Mononuclear cell (primary cell): Measurements from ENCODE around the gene SCARB1. TPM values are rescaled to one million over a fixed set of nuclear protein-coding genes. Genes with fewer than 3 reads are reported as not detected.

ENCODE experiments used
- H3K27me3 ChIP-seq: 2 replicates; pipeline ENCODE4 v1.6.0; 2011; ENCODE audit warnings: low read length, control low read depth; ENCODE audit not compliant: insufficient read depth
- H3K4me1 ChIP-seq: 2 replicates; pipeline ENCODE4 v1.5.1; 2011; ENCODE audit warnings: mild to moderate bottlenecking, low read length, control low read depth; ENCODE audit not compliant: insufficient read depth
- H3K4me3 ChIP-seq: 2 replicates; pipeline ENCODE4 v1.5.1; 2011; ENCODE audit warnings: mild to moderate bottlenecking, low read length, moderate library complexity
- H3K9me3 ChIP-seq: 2 replicates; pipeline ENCODE4 v1.5.1; 2011; ENCODE audit warnings: low read depth, mild to moderate bottlenecking, control low read depth, low read length
- total RNA-seq: library from RNA; depleted of rRNA; stranded (reverse); fragments of >200 nt; gene quantifications from one replicate; pipeline ENCODE4 v1.2.3, GENCODE V29; 2012

SCARB1 gene
- total RNA-seq, 1 donor, result 2.5 TPM

DNA sequence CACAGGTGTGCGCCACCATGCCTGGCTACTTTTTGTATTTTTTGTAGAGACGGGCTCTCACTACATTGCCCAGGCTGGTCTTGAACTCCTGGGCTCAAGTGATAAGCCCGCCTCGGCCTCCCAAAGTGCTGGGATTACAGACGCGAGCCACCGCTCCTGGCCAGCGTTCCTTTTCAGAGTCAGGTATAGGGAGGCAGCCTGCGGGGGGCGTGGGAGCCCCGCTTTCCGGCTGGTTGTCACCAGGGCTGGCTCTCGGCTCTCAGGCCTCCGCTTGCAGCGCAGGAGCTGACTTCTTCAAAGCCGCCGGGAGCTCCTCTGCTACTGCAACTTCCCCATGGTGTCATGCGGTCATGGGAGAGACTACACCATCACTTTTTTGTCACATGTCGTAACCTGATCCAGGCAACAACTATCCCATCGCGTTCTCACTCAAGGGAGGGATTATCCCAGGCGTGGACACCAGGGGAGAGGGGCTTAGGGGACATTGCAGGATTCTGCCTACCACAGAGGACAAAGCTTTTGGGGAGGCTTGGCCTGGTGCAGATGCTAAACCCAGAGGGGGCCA, 129.4 kb downstream of the SCARB1 start:
- Histone ChIP-seq H3K9me3 (no peaks in the 10 kb centered on the region), H3K27me3 (no peaks in the 10 kb centered on the region), H3K4me3 (no peak overlapping the region), H3K4me1 (peaks cover 44% of the 10 kb centered on the region)

- Histone ChIP-seq H3K4me3 (no peak overlapping the region), H3K9me3 (no peaks in the 10 kb centered on the region), H3K4me1 (peaks cover 49% of the 10 kb centered on the region), H3K27me3 (no peaks in the 10 kb centered on the region)
These were observed 130.6 kb downstream of the SCARB1 start for GRCh38 chr12:124733086-124733485.

GRCh38 chr12:124732275-124733075, 131.2 kb downstream of the SCARB1 start:
- H3K9me3 ChIP-seq, result no peaks in the 10 kb centered on the region
- no peak overlapping the region for H3K4me3 ChIP-seq
- peaks cover 54% of the 10 kb centered on the region for H3K4me1 ChIP-seq
- no peaks in the 10 kb centered on the region for H3K27me3 ChIP-seq

GRCh38 chr12:124731869-124732268, 131.8 kb downstream of the SCARB1 start:
- H3K9me3 ChIP-seq, result no peaks in the 10 kb centered on the region
- no peaks in the 10 kb centered on the region for H3K27me3 ChIP-seq
- H3K4me1 ChIP-seq, result peaks cover 54% of the 10 kb centered on the region
- H3K4me3 ChIP-seq, result no peak overlapping the region

DNA sequence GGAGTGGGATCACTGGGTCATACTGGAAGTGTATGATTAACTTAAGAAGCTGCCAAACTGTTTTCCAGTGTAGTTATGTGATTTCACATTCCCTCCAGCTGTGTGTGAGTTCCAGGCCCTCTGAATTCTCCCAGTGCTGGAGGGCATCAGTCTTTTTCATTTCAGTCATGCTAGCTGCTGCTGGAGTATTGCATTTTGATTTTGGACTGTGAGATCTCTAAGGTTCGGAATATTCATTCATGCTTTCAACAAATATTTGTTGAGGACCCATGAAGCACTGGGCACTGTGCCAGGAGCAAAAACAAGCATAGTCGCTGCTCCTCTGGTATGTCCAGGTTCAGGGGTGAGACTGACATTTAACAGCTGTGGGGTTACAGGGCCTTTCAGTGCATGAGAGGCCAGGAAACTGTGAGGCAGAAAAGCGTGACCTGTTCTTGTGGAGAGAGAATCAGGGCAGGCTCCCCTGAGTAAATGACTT, 133.2 kb downstream of the SCARB1 start:
- H3K4me1 ChIP-seq, result peaks cover 54% of the 10 kb centered on the region
- H3K27me3 ChIP-seq, result no peaks in the 10 kb centered on the region
- no peaks in the 10 kb centered on the region for H3K9me3 ChIP-seq
- H3K4me3 ChIP-seq, result no peak overlapping the region

DNA sequence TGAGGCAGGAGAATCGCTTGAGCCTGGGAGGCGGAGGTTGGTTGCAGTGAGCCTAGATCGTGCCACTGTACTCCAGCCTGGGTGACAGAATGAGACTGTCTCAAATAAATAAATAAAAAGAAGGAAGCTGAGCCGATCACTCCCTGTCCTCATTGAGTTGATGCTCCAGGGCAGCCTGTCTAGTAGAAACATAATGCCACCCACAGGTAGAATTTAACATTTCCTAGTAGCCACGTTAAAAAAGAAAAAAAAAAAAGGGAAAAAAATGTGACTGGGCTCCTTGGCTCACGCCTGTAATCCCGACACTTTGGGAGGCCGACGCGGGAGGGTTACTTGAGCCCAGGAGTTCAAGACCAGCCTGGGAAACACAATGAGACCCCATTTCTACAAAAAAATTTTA, 135.7 kb downstream of the SCARB1 start:
- H3K9me3 ChIP-seq, result no peaks in the 10 kb centered on the region
- peaks cover 31% of the 10 kb centered on the region for H3K4me1 ChIP-seq
- H3K27me3 ChIP-seq, result no peaks in the 10 kb centered on the region
- H3K4me3 ChIP-seq, result no peak overlapping the region

GRCh38 chr12:124727264-124727800, 136.3 kb downstream of the SCARB1 start:
- Histone ChIP-seq H3K27me3 (no peaks in the 10 kb centered on the region), H3K4me1 (peaks cover 28% of the 10 kb centered on the region), H3K4me3 (no peak overlapping the region), H3K9me3 (no peaks in the 10 kb centered on the region)

Other genes with a start within 250 kb of the SCARB1 start
- 2,055 TPM for gene UBC, start 50.8 kb upstream of the SCARB1 start, total RNA-seq
- 20.0 TPM for gene DHX37, start 125.3 kb upstream of the SCARB1 start, total RNA-seq
- gene BRI3BP, start 129.8 kb upstream of the SCARB1 start, total RNA-seq, result 2.0 TPM
- 3.8 TPM for gene AACS, start 201.6 kb upstream of the SCARB1 start, total RNA-seq